Sigmoid colon (tissue), 4 donors: ENCODE data around the gene PELO.

ENCODE experiments used
- CTCF ChIP-seq, 4 experiments: fragments of 450-650 bp in 3 of 4; fragments of 200-600 bp in 1 of 4; IDR thresholded peaks; one replicate each; pipeline ENCODE4 v1.5.1; 2016 to 2019; ENCODE audit warnings: antibody characterized with exemption in 4 of 4, mild to moderate bottlenecking in 3 of 4, moderate library complexity in 2 of 4
- EP300 ChIP-seq, 4 donors: sonication (generic); formaldehyde crosslinking; IDR thresholded peaks; one replicate each; pipeline ENCODE4 v1.6.1; 2017; ENCODE audit warnings: antibody characterized with exemption in 4 of 4

- TF ChIP-seq CTCF (IDR thresholded peaks at IDR 0.05), result no peak
- TF ChIP-seq EP300 (IDR thresholded peaks at IDR 0.05), result no peak
Measured at GRCh38 chr5:52774005-52774410, 13.7 kb upstream of the PELO start.
